Immature natural killer cell (primary cell): ENCODE measurements around the gene TRAPPC3L. TPM values are rescaled to one million over a fixed set of nuclear protein-coding genes. Genes with fewer than 3 reads are reported as not detected.

Source experiments
- DNase-seq, 3 donors: peaks; one replicate each; pipeline ENCODE4 v3.0.0; 2022; ENCODE audit warnings: mixed read lengths in 1 of 3
- H3K27ac Mint-ChIP-seq, 6 donors: one replicate each; pipeline ENCODE4 v1.8.0; 2020; ENCODE audit warnings: mixed read lengths in 6 of 6, mild to moderate bottlenecking in 5 of 6, inconsistent platforms in 4 of 6, moderate library complexity in 3 of 6
- H3K27me3 Mint-ChIP-seq, 3 donors: one replicate each; pipeline ENCODE4 v1.8.0; 2020 to 2021; ENCODE audit warnings: low read depth in 3 of 3, mild to moderate bottlenecking in 3 of 3, mixed read lengths in 3 of 3, moderate library complexity in 3 of 3, inconsistent platforms in 1 of 3
- H3K36me3 Mint-ChIP-seq, 3 donors: one replicate each; pipeline ENCODE4 v1.8.0; 2020; ENCODE audit warnings: mixed read lengths in 3 of 3, inconsistent platforms in 2 of 3, mild to moderate bottlenecking in 2 of 3
- H3K4me1 Mint-ChIP-seq, 2 donors: one replicate each; pipeline ENCODE4 v1.8.0; 2020; ENCODE audit warnings: inconsistent platforms in 2 of 2, mild to moderate bottlenecking in 2 of 2, mixed read lengths in 2 of 2, moderate library complexity in 1 of 2
- H3K4me3 Mint-ChIP-seq, 5 donors: one replicate each; pipeline ENCODE4 v1.8.0; 2020; ENCODE audit warnings: mild to moderate bottlenecking in 5 of 5, mixed read lengths in 5 of 5, inconsistent platforms in 3 of 5, moderate library complexity in 3 of 5
- H3K9me3 Mint-ChIP-seq, 6 donors: one replicate each; pipeline ENCODE4 v1.8.0; 2020; ENCODE audit warnings: mild to moderate bottlenecking in 6 of 6, mixed read lengths in 6 of 6, inconsistent platforms in 4 of 6, moderate library complexity in 3 of 6
- polyA plus RNA-seq, 3 donors: library from polyadenylated mRNA; unstranded; fragments of 300-500 nt; fragmentation: Illumina TruSeq; gene quantifications; one replicate each; pipeline ENCODE4 v1.2.3, GENCODE V29; 2021

Gene TRAPPC3L
- polyA plus RNA-seq, 3 donors from 2014 or later: 0.18 to 0.20 TPM; not detected in 1

GRCh38 chr6:116461932-116462885 lies 83.3 kb downstream of the TRAPPC3L start:
- H3K4me1 Mint-ChIP-seq: peaks cover 24% of the 10 kb centered on the region in 2 donors
- H3K27ac Mint-ChIP-seq: peak overlapping the region; percentile 68 to 91 (median 76)
- DNase-seq: peak; percentile 64 to 72 (median 66)
- H3K27me3 Mint-ChIP-seq: peaks cover 2 to 9% (median 4%) of the 10 kb centered on the region in 3 donors
- H3K4me3 Mint-ChIP-seq: peak overlapping the region; percentile 72 to 90 (median 88)
- no peaks in the 10 kb centered on the region for H3K9me3 Mint-ChIP-seq
- H3K36me3 Mint-ChIP-seq: no peaks in the 10 kb centered on the region

GRCh38 chr6:116461331-116461931 lies 84.1 kb downstream of the TRAPPC3L start, which contains the start of gene CALHM6:
CALHM6 (plus strand) TSS chr6:116461375; CDS start chr6:116461930, 555 bp downstream.
- H3K27me3 Mint-ChIP-seq: peaks cover 2 to 9% (median 4%) of the 10 kb centered on the region in 3 donors
- DNase-seq: no peak
- H3K27ac Mint-ChIP-seq: peak within 1 kb of the TSS; percentile 42 to 91 (median 76)
- peak within 1 kb of the TSS; percentile 72 to 90 (median 88) for H3K4me3 Mint-ChIP-seq
- no peaks in the 10 kb centered on the region for H3K36me3 Mint-ChIP-seq
- H3K4me1 Mint-ChIP-seq: peaks cover 24% of the 10 kb centered on the region in 2 donors
- H3K9me3 Mint-ChIP-seq: no peaks in the 10 kb centered on the region

DNA sequence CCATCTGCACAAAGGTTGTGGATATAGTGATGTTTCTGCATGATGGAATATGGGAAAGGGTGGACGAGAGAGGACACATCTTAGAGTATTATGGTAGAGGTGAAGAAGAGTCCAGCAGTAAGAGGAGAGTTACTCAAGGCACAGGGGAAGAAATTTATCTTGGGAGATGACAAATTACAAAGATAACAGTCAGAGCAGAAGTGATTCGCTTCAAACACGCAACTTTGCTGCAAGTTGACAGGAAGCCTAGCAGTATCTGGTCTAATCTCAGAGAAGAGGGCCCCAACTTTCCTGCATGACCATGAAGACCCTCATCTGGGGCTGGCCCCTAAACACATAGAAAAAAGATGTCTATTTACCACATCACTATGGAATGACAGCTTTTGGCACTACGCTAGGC lies 85.6 kb downstream of the TRAPPC3L start:
- Mint-ChIP-seq H3K27ac (no peak overlapping the region), H3K27me3 (peaks cover 2 to 9% (median 4%) of the 10 kb centered on the region in 3 donors)

GRCh38 chr6:116458264-116458663 lies 87.2 kb downstream of the TRAPPC3L start:
- peaks cover 2 to 12% (median 9%) of the 10 kb centered on the region in 3 donors for H3K27me3 Mint-ChIP-seq
- no peak for DNase-seq

More for the DNA sequence above, 85.6 kb downstream of the TRAPPC3L start:
- Mint-ChIP-seq H3K9me3 (no peaks in the 10 kb centered on the region), H3K4me3 (peak overlapping the region in 1 of 5 donors; percentile 18), H3K4me1 (peaks cover 24% of the 10 kb centered on the region in 2 donors), H3K36me3 (no peaks in the 10 kb centered on the region)
- no peak for DNase-seq

GRCh38 chr6:116456927-116457326 lies 88.6 kb downstream of the TRAPPC3L start:
- no peaks in the 10 kb centered on the region for H3K9me3 Mint-ChIP-seq
- H3K36me3 Mint-ChIP-seq: no peaks in the 10 kb centered on the region
- DNase-seq: no peak
- H3K4me3 Mint-ChIP-seq: no peak overlapping the region
- H3K27me3 Mint-ChIP-seq: peaks cover 2 to 13% (median 9%) of the 10 kb centered on the region in 3 donors
- H3K4me1 Mint-ChIP-seq: peaks cover 12 to 13% of the 10 kb centered on the region in 2 donors
- no peak overlapping the region for H3K27ac Mint-ChIP-seq

More at GRCh38 chr6:116458264-116458663, 87.2 kb downstream of the TRAPPC3L start:
- no peak overlapping the region for H3K4me3 Mint-ChIP-seq
- H3K9me3 Mint-ChIP-seq: no peaks in the 10 kb centered on the region
- H3K4me1 Mint-ChIP-seq: peaks cover 22 to 23% of the 10 kb centered on the region in 2 donors
- H3K27ac Mint-ChIP-seq: no peak overlapping the region
- H3K36me3 Mint-ChIP-seq: no peaks in the 10 kb centered on the region

DNA sequence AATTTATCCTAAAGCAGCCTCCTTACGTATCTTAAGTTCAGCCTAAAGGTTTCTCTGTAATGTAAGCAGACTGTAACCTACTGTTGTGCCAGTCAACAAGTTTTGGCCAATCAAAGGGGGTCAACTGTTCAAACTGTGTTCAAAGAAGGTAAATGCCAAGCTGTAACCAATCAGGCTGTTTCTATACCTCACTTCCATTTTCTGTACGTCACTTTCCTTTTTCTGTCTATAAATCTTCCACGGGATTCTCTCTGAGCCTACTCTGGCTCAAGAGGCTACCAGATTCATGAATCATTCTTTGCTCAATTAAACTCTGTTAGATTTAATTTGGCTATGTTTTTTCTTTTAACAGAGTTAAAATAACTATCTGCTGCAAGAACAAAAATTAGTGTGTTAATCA lies 89.4 kb downstream of the TRAPPC3L start:
- DNase-seq: no peak
- Mint-ChIP-seq H3K4me3 (no peak overlapping the region), H3K27ac (no peak overlapping the region), H3K27me3 (peaks cover 0 to 7% (median 4%) of the 10 kb centered on the region in 3 donors), H3K4me1 (peaks cover 5 to 8% of the 10 kb centered on the region in 2 donors), H3K36me3 (no peaks in the 10 kb centered on the region), H3K9me3 (no peaks in the 10 kb centered on the region)

- peaks cover 0 to 2% (median 0%) of the 10 kb centered on the region in 6 donors for H3K9me3 Mint-ChIP-seq
- H3K27me3 Mint-ChIP-seq: peaks cover 0 to 9% (median 4%) of the 10 kb centered on the region in 3 donors
- no peaks in the 10 kb centered on the region for H3K36me3 Mint-ChIP-seq
- no peak overlapping the region for H3K27ac Mint-ChIP-seq
- peaks cover 0 to 5% of the 10 kb centered on the region in 2 donors for H3K4me1 Mint-ChIP-seq
- DNase-seq: no peak
- H3K4me3 Mint-ChIP-seq: no peak overlapping the region
These were observed 93.0 kb downstream of the TRAPPC3L start for GRCh38 chr6:116452531-116452930.

GRCh38 chr6:116451916-116452315 lies 93.6 kb downstream of the TRAPPC3L start:
- H3K27me3 Mint-ChIP-seq: peaks cover 0 to 9% (median 4%) of the 10 kb centered on the region in 3 donors
- no peaks in the 10 kb centered on the region for H3K36me3 Mint-ChIP-seq
- H3K4me3 Mint-ChIP-seq: no peak overlapping the region
- no peak for DNase-seq
- H3K9me3 Mint-ChIP-seq: peaks cover 0 to 2% (median 0%) of the 10 kb centered on the region in 6 donors
- H3K4me1 Mint-ChIP-seq: peaks cover 0 to 9% of the 10 kb centered on the region in 2 donors
- H3K27ac Mint-ChIP-seq: no peak overlapping the region

DNA sequence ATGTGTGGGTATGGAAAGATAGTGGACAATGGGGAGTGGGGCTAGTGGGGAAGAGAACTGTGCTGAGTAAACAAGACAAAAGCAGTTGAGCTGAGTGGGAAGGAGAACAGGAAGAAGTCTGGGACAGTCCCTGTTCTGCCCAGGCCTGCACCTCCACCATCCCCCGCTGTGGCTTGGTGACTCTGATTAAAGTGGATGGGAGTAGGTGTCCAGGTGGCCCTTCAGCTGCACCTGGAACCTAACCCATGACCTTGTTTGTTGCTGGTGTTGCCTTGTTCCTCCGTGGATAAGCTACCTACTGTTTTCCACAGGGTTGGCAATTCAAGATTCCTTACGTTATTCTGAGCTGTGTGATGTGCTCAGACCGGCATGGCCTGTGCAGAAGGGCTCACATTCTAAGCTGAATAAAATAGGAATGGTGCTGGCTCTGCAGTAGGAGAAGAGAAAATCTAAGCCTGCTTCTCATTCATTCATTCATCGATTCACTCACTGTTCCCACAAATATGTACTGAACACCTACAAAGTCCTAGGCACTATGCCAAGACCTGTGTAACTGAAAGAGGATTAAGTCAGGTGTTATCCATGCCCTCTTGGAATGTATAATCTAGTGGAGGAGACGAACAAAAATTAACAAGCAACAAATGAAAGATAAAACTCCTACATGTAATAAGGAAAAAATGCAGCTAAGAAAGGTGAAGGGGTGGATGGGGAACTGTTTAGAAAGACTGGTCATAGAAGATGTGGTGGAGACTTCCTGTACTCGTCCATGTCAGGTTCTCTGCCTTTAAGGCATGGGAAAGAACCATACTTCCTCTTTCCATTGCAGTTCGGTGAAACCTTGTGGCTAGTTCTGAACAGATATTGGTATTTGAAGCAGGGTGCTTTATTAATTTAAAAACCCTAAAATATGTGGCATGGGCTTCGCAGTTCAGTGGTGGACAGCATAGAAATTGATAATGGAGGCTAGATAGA lies 94.4 kb downstream of the TRAPPC3L start:
- no peaks in the 10 kb centered on the region for H3K36me3 Mint-ChIP-seq
- H3K4me3 Mint-ChIP-seq: no peak overlapping the region
- no peak for DNase-seq
- peaks cover 0 to 2% (median 0%) of the 10 kb centered on the region in 6 donors for H3K9me3 Mint-ChIP-seq
- H3K27ac Mint-ChIP-seq: no peak overlapping the region
- H3K4me1 Mint-ChIP-seq: peaks cover 5 to 16% of the 10 kb centered on the region in 2 donors
- H3K27me3 Mint-ChIP-seq: peaks cover 0 to 9% (median 4%) of the 10 kb centered on the region in 3 donors

DNA sequence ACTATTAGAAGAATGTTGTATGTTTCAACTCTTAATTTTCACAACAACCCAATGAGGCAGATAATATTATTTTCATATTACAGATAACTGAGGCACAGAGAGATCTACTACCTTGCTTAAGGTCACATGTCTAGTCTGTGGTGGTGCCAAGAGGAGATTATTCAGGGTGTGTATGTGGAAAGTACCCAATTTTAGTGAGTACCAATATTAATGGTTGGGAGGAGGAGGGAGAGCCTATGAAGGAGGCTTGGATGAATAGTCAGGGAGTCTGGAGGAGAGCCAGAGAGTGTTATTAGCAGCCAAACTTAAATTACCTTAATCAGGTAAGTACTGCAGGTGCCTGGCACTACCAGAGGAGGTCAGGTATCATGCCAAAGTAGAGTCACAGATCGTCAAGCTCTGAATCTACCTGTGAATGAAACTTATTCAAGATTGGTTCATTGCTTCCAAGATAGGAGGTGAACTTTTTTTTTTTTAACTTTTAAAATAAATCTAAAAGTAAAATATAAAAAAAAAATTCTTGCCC lies 95.2 kb downstream of the TRAPPC3L start:
- no peak overlapping the region for H3K27ac Mint-ChIP-seq
- H3K4me1 Mint-ChIP-seq: peaks cover 6 to 20% of the 10 kb centered on the region in 2 donors
- no peaks in the 10 kb centered on the region for H3K36me3 Mint-ChIP-seq
- peaks cover 0 to 9% (median 4%) of the 10 kb centered on the region in 3 donors for H3K27me3 Mint-ChIP-seq
- H3K9me3 Mint-ChIP-seq: peaks cover 0 to 2% (median 0%) of the 10 kb centered on the region in 6 donors
- no peak overlapping the region for H3K4me3 Mint-ChIP-seq
- no peak for DNase-seq

- no peak overlapping the region for H3K4me3 Mint-ChIP-seq
- no peak overlapping the region for H3K27ac Mint-ChIP-seq
- H3K4me1 Mint-ChIP-seq: peaks cover 13 to 27% of the 10 kb centered on the region in 2 donors
- H3K27me3 Mint-ChIP-seq: peaks cover 0 to 9% (median 4%) of the 10 kb centered on the region in 3 donors
- no peaks in the 10 kb centered on the region for H3K36me3 Mint-ChIP-seq
- DNase-seq: no peak
- H3K9me3 Mint-ChIP-seq: peaks cover 0 to 2% (median 0%) of the 10 kb centered on the region in 6 donors
These were observed 95.9 kb downstream of the TRAPPC3L start for GRCh38 chr6:116449565-116449964.

DNA sequence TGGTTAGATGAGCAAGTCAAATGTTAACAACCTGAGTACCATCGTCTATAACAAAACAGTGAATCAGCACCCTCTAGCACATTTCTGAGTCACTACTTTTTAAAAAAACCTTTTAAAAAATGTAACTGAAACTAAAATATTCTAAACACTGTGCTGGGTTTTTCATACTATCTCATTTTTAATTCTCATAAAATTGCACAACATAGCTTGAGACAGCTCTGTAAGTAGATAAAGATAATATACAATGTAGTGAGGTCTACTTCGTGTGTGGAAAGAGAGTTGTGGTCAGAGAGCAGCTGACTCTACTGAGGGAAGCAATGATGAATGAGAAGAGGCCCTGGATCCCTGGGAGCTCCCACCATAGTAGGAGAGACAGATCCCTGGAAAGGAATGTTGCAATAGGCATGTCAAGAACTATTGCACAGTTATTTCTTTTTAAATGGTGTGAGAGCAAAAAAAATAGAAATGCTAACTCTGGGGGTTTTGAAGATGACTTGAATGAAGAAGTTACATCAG lies 97.9 kb downstream of the TRAPPC3L start:
- Mint-ChIP-seq H3K9me3 (peaks cover 0 to 2% (median 0%) of the 10 kb centered on the region in 6 donors), H3K27me3 (peaks cover 0 to 5% (median 0%) of the 10 kb centered on the region in 3 donors), H3K4me1 (peaks cover 18 to 36% of the 10 kb centered on the region in 2 donors), H3K36me3 (no peaks in the 10 kb centered on the region), H3K4me3 (no peak overlapping the region), H3K27ac (no peak overlapping the region)
- no peak for DNase-seq
